Kidney (tissue), 14 donors: ENCODE measurements around the gene ANO2. TPM values are rescaled to one million over a fixed set of nuclear protein-coding genes. Genes with fewer than 3 reads are reported as not detected.

ENCODE experiments used
- DNase-seq, 5 donors: peaks; one replicate each; pipeline ENCODE4 v3.0.0-alpha.2; 2013 to 2020
- FAIRE-seq: peaks from 2 replicates; lab custom pipeline; 2012; peaks lifted over from hg19 to GRCh38; lab: Jason Lieb, UNC
- H3K27ac ChIP-seq, 2 donors: one replicate each; pipeline ENCODE4 v1.7.0; 2013; ENCODE audit warnings: low read depth in 2 of 2, low read length in 2 of 2, inconsistent platforms in 1 of 2
- H3K27me3 ChIP-seq: one replicate; pipeline ENCODE4 v1.7.1; 2013; ENCODE audit warnings: low read length, inconsistent platforms; ENCODE audit not compliant: control insufficient read depth, insufficient read depth
- H3K36me3 ChIP-seq, 3 donors: one replicate each; pipeline versions ENCODE4 v1.7.0 to v1.7.1; 2013; ENCODE audit warnings: low read length in 3 of 3, control low read depth in 1 of 3, inconsistent platforms in 1 of 3; ENCODE audit not compliant: insufficient read depth in 3 of 3, control insufficient read depth in 2 of 3
- H3K4me1 ChIP-seq, 3 donors: one replicate each; pipeline versions ENCODE4 v1.7.0 to v1.7.1; 2013; ENCODE audit warnings: low read length in 3 of 3, inconsistent platforms in 1 of 3, low read depth in 1 of 3; ENCODE audit not compliant: control insufficient read depth in 2 of 3, insufficient read depth in 2 of 3
- H3K4me3 ChIP-seq, 3 donors: one replicate each; pipeline versions ENCODE4 v1.7.0 to v1.8.1; 2013; ENCODE audit warnings: low read length in 3 of 3, control low read depth in 1 of 3, inconsistent platforms in 1 of 3
- H3K9ac ChIP-seq, 3 donors: one replicate each; pipeline versions ENCODE4 v1.7.0 to v1.7.1; 2013; ENCODE audit warnings: low read length in 3 of 3, control low read depth in 1 of 3, inconsistent platforms in 1 of 3
- H3K9me3 ChIP-seq, 3 donors: one replicate each; pipeline versions ENCODE4 v1.7.0 to v1.7.1; 2013; ENCODE audit warnings: low read length in 3 of 3, control low read depth in 1 of 3, inconsistent platforms in 1 of 3; ENCODE audit not compliant: control insufficient read depth in 2 of 3, insufficient read depth in 1 of 3
- CTCF ChIP-seq: IDR thresholded peaks from 3 replicates; pipeline ENCODE4 v1.5.1; 2012; ENCODE audit warnings: mild to moderate bottlenecking, moderate library complexity, borderline replicate concordance; ENCODE audit not compliant: insufficient read depth; ENCODE audit errors: extremely low read depth
- intact Hi-C: fragments of 100-400 bp; cut with DNase I; formaldehyde crosslinking; loops from one replicate; pipeline ENCODE4 v1.11.1; 2022
- polyA plus RNA-seq: library from polyadenylated mRNA; stranded (reverse); fragments of 350-450 nt; fragmentation: Illumina TruSeq; extraction: RNeasy Lipid Tissue Mini Kit (QIAGEN cat#74804); gene quantifications from one replicate; pipeline ENCODE4 v1.2.3, GENCODE V29; 2014; ENCODE audit warnings: low read depth, low replicate concordance; ENCODE audit not compliant: insufficient read depth
- total RNA-seq: library from RNA; stranded (reverse); fragmentation: NEBNext Ultra II Directional; extraction: Animal tissue kit (Norgen Biotek cat#: 25700); gene quantifications from one replicate; pipeline ENCODE4 v1.2.1, GENCODE V29; 2021
- donor health status: control.
- donor health status: control.
- donor health status: control.
- donor health status: control.
- donor health status: control.
- donor health status: DM: yes; HTN: yes; CAD: no.
- donor health status: Normal renal cell carcinoma (clear cell type).

Gene ANO2
- total and polyA plus RNA-seq, 2 donors from 2014 or later, result 0.34 to 4.4 TPM

GRCh38 chr12:5746036-5746908 lies 198.8 kb downstream of the ANO2 start:
- no peak overlapping the region for H3K9ac ChIP-seq
- DNase-seq, result peak in 3 of 5 donors; percentile 26 to 70 (median 60)
- no peaks in the 10 kb centered on the region for H3K36me3 ChIP-seq
- H3K4me1 ChIP-seq, result no peaks in the 10 kb centered on the region
- H3K27ac ChIP-seq, result no peak overlapping the region
- intact Hi-C loops, result no loop called here
- no peak overlapping the region for H3K4me3 ChIP-seq
- TF ChIP-seq CTCF, result no peak
- no peaks in the 10 kb centered on the region for H3K9me3 ChIP-seq
- H3K27me3 ChIP-seq, result no peaks in the 10 kb centered on the region
- no peak for FAIRE-seq

GRCh38 chr12:5745251-5745888 lies 199.7 kb downstream of the ANO2 start:
- Histone ChIP-seq H3K4me1 (no peaks in the 10 kb centered on the region), H3K9me3 (no peaks in the 10 kb centered on the region), H3K4me3 (no peak overlapping the region), H3K9ac (no peak overlapping the region), H3K36me3 (no peaks in the 10 kb centered on the region), H3K27me3 (no peaks in the 10 kb centered on the region), H3K27ac (no peak overlapping the region)
- intact Hi-C loops, result no loop called here
- FAIRE-seq, result no peak
- DNase-seq, result peak in 4 of 5 donors; percentile 72 to 85 (median 79)
- TF ChIP-seq CTCF, result peak; percentile 80

- no peak for TF ChIP-seq CTCF
- DNase-seq, result no peak
- FAIRE-seq, result no peak
Measured at GRCh38 chr12:5742258-5742657, 202.8 kb downstream of the ANO2 start.

More at GRCh38 chr12:5742258-5742657, 202.8 kb downstream of the ANO2 start:
- Histone ChIP-seq H3K9me3 (no peaks in the 10 kb centered on the region), H3K36me3 (no peaks in the 10 kb centered on the region), H3K4me3 (no peak overlapping the region), H3K27ac (no peak overlapping the region), H3K4me1 (no peaks in the 10 kb centered on the region), H3K27me3 (no peaks in the 10 kb centered on the region), H3K9ac (no peak overlapping the region)
- intact Hi-C loops, result no loop called here
